SK-N-SH (cell line): ENCODE results near the gene LONRF2. TPM values are rescaled to one million over a fixed set of nuclear protein-coding genes. Genes with fewer than 3 reads are reported as not detected.

Experiments
- CTCF ChIA-PET: fragments of 300-600, 350-600 bp; formaldehyde crosslinking; extraction: SDS; loops from one replicate; lab custom pipeline; 2021; lab: Yijun Ruan, JAX
- POLR2A ChIA-PET: fragments of 350-600 bp; sonication (Branson Sonifier 250); formaldehyde crosslinking; extraction: SDS; loops from one replicate; lab custom pipeline; 2020; ENCODE audit warnings: antibody characterized with exemption, inconsistent platforms; lab: Yijun Ruan, JAX
- DNase-seq: peaks from one replicate; pipeline ENCODE4 v3.0.0; 2012
- H2AFZ ChIP-seq: fragments of 200-600 bp; sonication (generic); 2 replicates; pipeline ENCODE4 v1.8.1; 2016; ENCODE audit warnings: antibody characterized with exemption, mild to moderate bottlenecking, low read depth
- H3F3A ChIP-seq: fragments of 200-600 bp; sonication (generic); replicated peaks from 2 replicates; pipeline ENCODE3; 2016; ENCODE audit warnings: antibody characterized with exemption, mild to moderate bottlenecking; ENCODE audit not compliant: insufficient read depth
- H3K27ac ChIP-seq, 2 experiments: fragments of 200-500 bp in 1 of 2; fragments of 200-600 bp in 1 of 2; sonication (Bioruptor generic) in 1 of 2; sonication (generic), shearing (Covaris generic) in 1 of 2; 2 replicates each; pipeline versions ENCODE4 v1.5.1 to v1.6.1; 2014 to 2016; ENCODE audit warnings: low read depth in 2 of 2, inconsistent platforms in 1 of 2, low read length in 1 of 2, mild to moderate bottlenecking in 1 of 2, mixed read lengths in 1 of 2
- H3K27me3 ChIP-seq: fragments of 200-600 bp; sonication (generic), shearing (Covaris generic); 2 replicates; pipeline ENCODE4 v1.6.1; 2016; ENCODE audit warnings: mixed run types; ENCODE audit not compliant: insufficient read depth
- H3K36me3 ChIP-seq, 2 experiments: fragments of 200-500 bp in 1 of 2; fragments of 200-600 bp in 1 of 2; sonication (Bioruptor generic) in 1 of 2; sonication (generic) in 1 of 2; replicated peaks in 1 of 2; 2 replicates each; pipeline versions ENCODE3 to v1.5.1; 2014 to 2016; ENCODE audit warnings: low read length in 1 of 2, mild to moderate bottlenecking in 1 of 2; ENCODE audit not compliant: insufficient read depth in 2 of 2, control insufficient read depth in 1 of 2
- H3K4me1 ChIP-seq, 2 experiments: fragments of 200-500 bp in 1 of 2; fragments of 200-600 bp in 1 of 2; sonication (Bioruptor generic) in 1 of 2; sonication (generic), shearing (Covaris generic) in 1 of 2; 2 replicates each; pipeline versions ENCODE4 v1.5.1 to v1.6.1; 2014 to 2016; ENCODE audit warnings: low read depth in 1 of 2, low read length in 1 of 2, mixed run types in 1 of 2; ENCODE audit not compliant: insufficient read depth in 2 of 2, control insufficient read depth in 1 of 2
- H3K4me2 ChIP-seq: fragments of 200-600 bp; sonication (generic), shearing (Covaris generic); 2 replicates; pipeline ENCODE4 v1.6.1; 2017; ENCODE audit warnings: mixed run types
- H3K4me3 ChIP-seq, 2 experiments: fragments of 200-500 bp in 1 of 2; fragments of 200-600 bp in 1 of 2; sonication (Bioruptor generic) in 1 of 2; sonication (generic), shearing (Covaris generic) in 1 of 2; 2 replicates each; pipeline versions ENCODE4 v1.5.1 to v1.8.1; 2014 to 2016; ENCODE audit warnings: low read depth in 2 of 2, inconsistent platforms in 1 of 2, low read length in 1 of 2, mild to moderate bottlenecking in 1 of 2, mixed read lengths in 1 of 2, moderate library complexity in 1 of 2
- H3K79me2 ChIP-seq: fragments of 200-600 bp; sonication (generic); 2 replicates; pipeline ENCODE4 v1.8.1; 2017; ENCODE audit warnings: mild to moderate bottlenecking; ENCODE audit not compliant: insufficient read depth
- H3K9ac ChIP-seq: fragments of 200-600 bp; sonication (generic); 2 replicates; pipeline ENCODE4 v1.6.1; 2017; ENCODE audit warnings: mixed run types
- H3K9me2 ChIP-seq: fragments of 200-600 bp; sonication (generic); 2 replicates; pipeline ENCODE4 v1.6.1; 2017; ENCODE audit warnings: mixed run types
- H3K9me3 ChIP-seq: fragments of 200-600 bp; sonication (generic); 2 replicates; pipeline ENCODE4 v1.6.1; 2017; ENCODE audit warnings: mixed run types, mild to moderate bottlenecking, moderate library complexity
- H4K20me1 ChIP-seq: fragments of 200-600 bp; sonication (generic); 2 replicates; pipeline ENCODE4 v1.6.1; 2017; ENCODE audit warnings: mild to moderate bottlenecking, mixed run types; ENCODE audit not compliant: insufficient read depth
- CHD2 ChIP-seq: fragments of 150-350 bp; IDR thresholded peaks from 2 replicates; pipeline ENCODE4 v1.6.1; 2018; ENCODE audit warnings: low read length; ENCODE audit not compliant: partially characterized antibody
- EP300 ChIP-seq, 2 experiments: IDR thresholded peaks; 2 replicates each; pipeline versions ENCODE4 v1.4.0 to v1.6.1; 2012; ENCODE audit warnings: borderline replicate concordance in 1 of 2, low read depth in 1 of 2, low read length in 1 of 2
- FOXM1 ChIP-seq: IDR thresholded peaks from 2 replicates; pipeline ENCODE4 v1.4.0; 2012; ENCODE audit warnings: low read depth, mild to moderate bottlenecking
- GABPA ChIP-seq: IDR thresholded peaks from 2 replicates; pipeline ENCODE4 v1.4.0; 2012; ENCODE audit warnings: low read depth, mild to moderate bottlenecking
- GATA2 ChIP-seq: sonication (generic); formaldehyde crosslinking; IDR thresholded peaks from 2 replicates; pipeline ENCODE4 v1.5.0; 2020; ENCODE audit warnings: mild to moderate bottlenecking, missing genetic modification reagents
- IRF3 ChIP-seq: fragments of 150-350 bp; IDR thresholded peaks from 2 replicates; pipeline ENCODE4 v1.6.1; 2016; ENCODE audit warnings: mild to moderate bottlenecking, low read depth, low read length
- NRF1 ChIP-seq: IDR thresholded peaks from 2 replicates; pipeline ENCODE4 v1.6.1; 2012; ENCODE audit warnings: low read depth, mild to moderate bottlenecking, low read length
- POLR2AphosphoS5 ChIP-seq: IDR thresholded peaks from 2 replicates; pipeline ENCODE4 v1.6.1; 2012; ENCODE audit warnings: low read depth, low read length
- RCOR1 ChIP-seq: fragments of 150-350 bp; IDR thresholded peaks from 2 replicates; pipeline ENCODE4 v1.6.1; 2017; ENCODE audit warnings: antibody characterized with exemption, low read length
- RFX5 ChIP-seq: IDR thresholded peaks from 2 replicates; pipeline ENCODE4 v1.6.1; 2012; ENCODE audit warnings: mild to moderate bottlenecking, improper control_type of control experiment, low read length
- RXRA ChIP-seq: IDR thresholded peaks from 2 replicates; pipeline ENCODE4 v1.4.0; 2012; ENCODE audit warnings: low read depth, mild to moderate bottlenecking, borderline replicate concordance
- SMC3 ChIP-seq: IDR thresholded peaks from 2 replicates; pipeline ENCODE4 v1.6.1; 2012; ENCODE audit warnings: low read depth, low read length, improper control_type of control experiment
- TAF1 ChIP-seq: IDR thresholded peaks from 2 replicates; pipeline ENCODE4 v1.6.1; 2012; ENCODE audit warnings: low read depth, mild to moderate bottlenecking, low read length, moderate library complexity, borderline replicate concordance
- TCF12 ChIP-seq: IDR thresholded peaks from 2 replicates; pipeline ENCODE4 v1.4.0; 2012
- TEAD4 ChIP-seq: IDR thresholded peaks from 2 replicates; pipeline ENCODE4 v1.4.0; 2012; ENCODE audit warnings: mild to moderate bottlenecking, borderline replicate concordance; ENCODE audit not compliant: insufficient read depth
- WGBS: methylation state at CpG from one replicate; pipeline ENCODE4 v1.1.6; 2017; ENCODE audit warnings: low lambda C conversion rate; 5-methylcytosine and 5-hydroxymethylcytosine counted together
- polyA plus RNA-seq, 3 experiments: library from polyadenylated mRNA; depleted of rRNA; stranded (reverse); fragments of >200 nt; gene quantifications; 2 replicates each; pipeline ENCODE4 v1.2.3, GENCODE V29; 2012
- TF ChIP-seq, protein P1 (sequence below): IDR thresholded peaks from 2 replicates; pipeline ENCODE4 v1.4.0; 2012; ENCODE audit warnings: low read depth, borderline replicate concordance
- TF ChIP-seq, protein P2 (sequence below): IDR thresholded peaks from 2 replicates; pipeline ENCODE4 v1.6.1; 2012; ENCODE audit warnings: mild to moderate bottlenecking, low read depth, low read length, moderate library complexity
- TF ChIP-seq, protein P3 (sequence below): fragments of 150-350 bp; IDR thresholded peaks from 2 replicates; pipeline ENCODE4 v1.6.1; 2017; ENCODE audit warnings: antibody characterized with exemption, low read length, low read depth, borderline replicate concordance

The LONRF2 gene
- polyA plus RNA-seq, 1 of the 3 experiments (the other 2 are of a cell fraction), result 2.0 TPM

GRCh38 chr2:100270381-100271146 is 51.7 kb downstream of the LONRF2 start:
- H3K4me2 ChIP-seq, result no peak overlapping the region
- H3K27ac ChIP-seq, result no peak overlapping the region
- ChIA-PET POLR2A (no interaction called here), CTCF (interaction anchor here (5.2 to 8.6 kb wide), 2 partner anchors 8 to 111 kb away, joined by 29 to 107 read pairs; no protein-coding TSS in a partner anchor)
- no peak overlapping the region for H2AFZ ChIP-seq
- TF ChIP-seq SMC3 (no peak), TAF1 (no peak), TEAD4 (no peak), RCOR1 (no peak), EP300 (IDR thresholded peaks at IDR 0.05; ENCODE audit: borderline replicate concordance in 1 of 2, low read depth in 1 of 2, low read length in 1 of 2) (no peak), FOXM1 (no peak), CHD2 (no peak), GATA2 (CRISPR knock-in tag) (no peak), RFX5 (no peak), IRF3 (no peak), RXRA (no peak), GABPA (no peak), NRF1 (no peak), TCF12 (no peak), POLR2AphosphoS5 (no peak)
- TF ChIP-seq, protein P1, sequence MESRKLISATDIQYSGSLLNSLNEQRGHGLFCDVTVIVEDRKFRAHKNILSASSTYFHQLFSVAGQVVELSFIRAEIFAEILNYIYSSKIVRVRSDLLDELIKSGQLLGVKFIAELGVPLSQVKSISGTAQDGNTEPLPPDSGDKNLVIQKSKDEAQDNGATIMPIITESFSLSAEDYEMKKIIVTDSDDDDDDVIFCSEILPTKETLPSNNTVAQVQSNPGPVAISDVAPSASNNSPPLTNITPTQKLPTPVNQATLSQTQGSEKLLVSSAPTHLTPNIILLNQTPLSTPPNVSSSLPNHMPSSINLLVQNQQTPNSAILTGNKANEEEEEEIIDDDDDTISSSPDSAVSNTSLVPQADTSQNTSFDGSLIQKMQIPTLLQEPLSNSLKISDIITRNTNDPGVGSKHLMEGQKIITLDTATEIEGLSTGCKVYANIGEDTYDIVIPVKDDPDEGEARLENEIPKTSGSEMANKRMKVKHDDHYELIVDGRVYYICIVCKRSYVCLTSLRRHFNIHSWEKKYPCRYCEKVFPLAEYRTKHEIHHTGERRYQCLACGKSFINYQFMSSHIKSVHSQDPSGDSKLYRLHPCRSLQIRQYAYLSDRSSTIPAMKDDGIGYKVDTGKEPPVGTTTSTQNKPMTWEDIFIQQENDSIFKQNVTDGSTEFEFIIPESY, result no peak
- TF ChIP-seq, protein P2, sequence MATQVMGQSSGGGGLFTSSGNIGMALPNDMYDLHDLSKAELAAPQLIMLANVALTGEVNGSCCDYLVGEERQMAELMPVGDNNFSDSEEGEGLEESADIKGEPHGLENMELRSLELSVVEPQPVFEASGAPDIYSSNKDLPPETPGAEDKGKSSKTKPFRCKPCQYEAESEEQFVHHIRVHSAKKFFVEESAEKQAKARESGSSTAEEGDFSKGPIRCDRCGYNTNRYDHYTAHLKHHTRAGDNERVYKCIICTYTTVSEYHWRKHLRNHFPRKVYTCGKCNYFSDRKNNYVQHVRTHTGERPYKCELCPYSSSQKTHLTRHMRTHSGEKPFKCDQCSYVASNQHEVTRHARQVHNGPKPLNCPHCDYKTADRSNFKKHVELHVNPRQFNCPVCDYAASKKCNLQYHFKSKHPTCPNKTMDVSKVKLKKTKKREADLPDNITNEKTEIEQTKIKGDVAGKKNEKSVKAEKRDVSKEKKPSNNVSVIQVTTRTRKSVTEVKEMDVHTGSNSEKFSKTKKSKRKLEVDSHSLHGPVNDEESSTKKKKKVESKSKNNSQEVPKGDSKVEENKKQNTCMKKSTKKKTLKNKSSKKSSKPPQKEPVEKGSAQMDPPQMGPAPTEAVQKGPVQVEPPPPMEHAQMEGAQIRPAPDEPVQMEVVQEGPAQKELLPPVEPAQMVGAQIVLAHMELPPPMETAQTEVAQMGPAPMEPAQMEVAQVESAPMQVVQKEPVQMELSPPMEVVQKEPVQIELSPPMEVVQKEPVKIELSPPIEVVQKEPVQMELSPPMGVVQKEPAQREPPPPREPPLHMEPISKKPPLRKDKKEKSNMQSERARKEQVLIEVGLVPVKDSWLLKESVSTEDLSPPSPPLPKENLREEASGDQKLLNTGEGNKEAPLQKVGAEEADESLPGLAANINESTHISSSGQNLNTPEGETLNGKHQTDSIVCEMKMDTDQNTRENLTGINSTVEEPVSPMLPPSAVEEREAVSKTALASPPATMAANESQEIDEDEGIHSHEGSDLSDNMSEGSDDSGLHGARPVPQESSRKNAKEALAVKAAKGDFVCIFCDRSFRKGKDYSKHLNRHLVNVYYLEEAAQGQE, result no peak
- TF ChIP-seq, protein P3, sequence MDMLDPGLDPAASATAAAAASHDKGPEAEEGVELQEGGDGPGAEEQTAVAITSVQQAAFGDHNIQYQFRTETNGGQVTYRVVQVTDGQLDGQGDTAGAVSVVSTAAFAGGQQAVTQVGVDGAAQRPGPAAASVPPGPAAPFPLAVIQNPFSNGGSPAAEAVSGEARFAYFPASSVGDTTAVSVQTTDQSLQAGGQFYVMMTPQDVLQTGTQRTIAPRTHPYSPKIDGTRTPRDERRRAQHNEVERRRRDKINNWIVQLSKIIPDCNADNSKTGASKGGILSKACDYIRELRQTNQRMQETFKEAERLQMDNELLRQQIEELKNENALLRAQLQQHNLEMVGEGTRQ, result no peak
- H3K27me3 ChIP-seq, result no peaks in the 10 kb centered on the region
- no peak overlapping the region for H3K4me3 ChIP-seq
- H3K9me2 ChIP-seq, result no peaks in the 10 kb centered on the region
- no peaks in the 10 kb centered on the region for H3K79me2 ChIP-seq
- H3K4me1 ChIP-seq, result peaks cover 0 to 7% of the 10 kb centered on the region in 2 experiments; a peak in 2 of 4 replicates
- 87% methylated on average over 9 of the region's 9 CpGs for WGBS
- H3K36me3 ChIP-seq, result no peaks in the 10 kb centered on the region
- no peaks in the 10 kb centered on the region for H3K9me3 ChIP-seq
- no peaks in the 10 kb centered on the region for H4K20me1 ChIP-seq
- no peak overlapping the region for H3K9ac ChIP-seq
- no peaks in the 10 kb centered on the region for H3F3A ChIP-seq
- no peak for DNase-seq
